Measurements from ENCODE around the gene CHD9.

DNA sequence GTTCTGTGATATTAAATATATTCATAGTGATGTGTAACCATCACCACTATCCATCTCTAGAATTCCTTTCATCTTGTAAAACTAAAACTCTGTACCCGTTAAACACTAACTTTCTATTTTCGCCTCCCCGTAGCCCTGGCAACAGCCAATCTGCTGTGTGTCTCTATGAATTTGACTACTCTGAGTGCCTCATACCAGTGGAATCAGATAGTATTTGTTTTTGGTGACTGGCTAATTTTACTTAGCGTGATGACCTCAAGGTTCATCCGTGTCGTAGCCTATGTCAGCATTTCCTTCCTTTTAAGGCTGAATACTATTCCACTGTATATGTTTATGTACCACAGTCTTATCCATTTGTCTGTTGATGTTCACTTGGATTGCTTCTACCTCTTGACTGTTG lies 18.2 kb downstream of the CHD9 start:
- TF ChIP-seq, protein P1, sequence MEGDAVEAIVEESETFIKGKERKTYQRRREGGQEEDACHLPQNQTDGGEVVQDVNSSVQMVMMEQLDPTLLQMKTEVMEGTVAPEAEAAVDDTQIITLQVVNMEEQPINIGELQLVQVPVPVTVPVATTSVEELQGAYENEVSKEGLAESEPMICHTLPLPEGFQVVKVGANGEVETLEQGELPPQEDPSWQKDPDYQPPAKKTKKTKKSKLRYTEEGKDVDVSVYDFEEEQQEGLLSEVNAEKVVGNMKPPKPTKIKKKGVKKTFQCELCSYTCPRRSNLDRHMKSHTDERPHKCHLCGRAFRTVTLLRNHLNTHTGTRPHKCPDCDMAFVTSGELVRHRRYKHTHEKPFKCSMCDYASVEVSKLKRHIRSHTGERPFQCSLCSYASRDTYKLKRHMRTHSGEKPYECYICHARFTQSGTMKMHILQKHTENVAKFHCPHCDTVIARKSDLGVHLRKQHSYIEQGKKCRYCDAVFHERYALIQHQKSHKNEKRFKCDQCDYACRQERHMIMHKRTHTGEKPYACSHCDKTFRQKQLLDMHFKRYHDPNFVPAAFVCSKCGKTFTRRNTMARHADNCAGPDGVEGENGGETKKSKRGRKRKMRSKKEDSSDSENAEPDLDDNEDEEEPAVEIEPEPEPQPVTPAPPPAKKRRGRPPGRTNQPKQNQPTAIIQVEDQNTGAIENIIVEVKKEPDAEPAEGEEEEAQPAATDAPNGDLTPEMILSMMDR (IDR thresholded peaks at IDR 0.05): no peak
- no peak for TF ChIP-seq POLR2A (IDR thresholded peaks at IDR 0.05)
